Vagina (tissue), 2 donors: ENCODE measurements around the gene SLC37A1. TPM values are rescaled to one million over a fixed set of nuclear protein-coding genes. Genes with fewer than 3 reads are reported as not detected.

ENCODE experiments used
- DNase-seq, 2 donors: peaks; one replicate each; pipeline ENCODE4 v3.0.0-alpha.2; 2017; ENCODE audit errors: extremely low spot score in 2 of 2
- H3K27ac ChIP-seq: fragments of 200-600 bp; sonication (generic); one replicate; pipeline ENCODE4 v1.5.1; 2019
- H3K27me3 ChIP-seq: fragments of 200-600 bp; sonication (generic); one replicate; pipeline ENCODE4 v1.5.1; 2019
- H3K36me3 ChIP-seq, 2 donors: fragments of 200-600 bp; sonication (generic); one replicate each; pipeline ENCODE4 v1.5.1; 2017 to 2019
- H3K4me1 ChIP-seq: fragments of 200-600 bp; sonication (generic); one replicate; pipeline ENCODE4 v1.5.1; 2019
- H3K4me3 ChIP-seq, 2 donors: fragments of 200-600 bp; sonication (generic); 1 replicate in 1 of 2; 2 replicates in 1 of 2; pipeline ENCODE4 v1.5.1; 2016 to 2019
- H3K9me3 ChIP-seq: fragments of 200-600 bp; sonication (generic); one replicate; pipeline ENCODE4 v1.5.1; 2019
- CTCF ChIP-seq, 3 experiments: fragments of 450-650 bp in 2 of 3; fragments of 200-600 bp in 1 of 3; sonication (generic) in 1 of 3; IDR thresholded peaks; one replicate each; pipeline ENCODE4 v1.5.1; 2017 to 2019; ENCODE audit warnings: antibody characterized with exemption in 3 of 3, mild to moderate bottlenecking in 2 of 3, moderate library complexity in 2 of 3
- POLR2A ChIP-seq, 2 donors: fragments of 450-650 bp; IDR thresholded peaks; one replicate each; pipeline ENCODE4 v1.6.1; 2017; ENCODE audit warnings: antibody characterized with exemption in 2 of 2, mild to moderate bottlenecking in 2 of 2, moderate library complexity in 2 of 2
- POLR2AphosphoS5 ChIP-seq, 2 donors: sonication (generic); formaldehyde crosslinking; IDR thresholded peaks; one replicate each; pipeline ENCODE4 v1.9.0; 2017; ENCODE audit warnings: antibody characterized with exemption in 2 of 2, mild to moderate bottlenecking in 2 of 2, low read depth in 1 of 2; ENCODE audit not compliant: insufficient read depth in 1 of 2
- intact Hi-C: fragments of 100-400 bp; cut with DNase I; formaldehyde crosslinking; loops from one replicate; pipeline ENCODE4 v1.15.1; 2023
- total RNA-seq: library from RNA; depleted of rRNA; stranded (reverse); fragments of >200 nt; gene quantifications from one replicate; pipeline ENCODE4 v1.2.3, GENCODE V29; 2016

SLC37A1 gene
- total RNA-seq, 1 donor from 2014 or later, result 11.8 TPM

- intact Hi-C loops, result no loop called here
- Histone ChIP-seq H3K27me3 (no peaks in the 10 kb centered on the region), H3K27ac (no peak overlapping the region), H3K36me3 (no peaks in the 10 kb centered on the region), H3K4me1 (no peaks in the 10 kb centered on the region), H3K4me3 (no peak overlapping the region), H3K9me3 (no peaks in the 10 kb centered on the region)
- no peak for TF ChIP-seq POLR2A (IDR thresholded peaks at IDR 0.05)
- TF ChIP-seq POLR2AphosphoS5 (IDR thresholded peaks at IDR 0.05; ENCODE audit: insufficient read depth in 1 of 2, low read depth in 1 of 2), result no peak
- TF ChIP-seq CTCF (IDR thresholded peaks at IDR 0.05), result no peak
- no peak for DNase-seq
Observed at GRCh38 chr21:42618707-42619102, 105.1 kb downstream of the SLC37A1 start.

- Histone ChIP-seq H3K27me3 (no peaks in the 10 kb centered on the region), H3K9me3 (no peaks in the 10 kb centered on the region), H3K4me3 (no peak overlapping the region), H3K36me3 (no peaks in the 10 kb centered on the region), H3K27ac (no peak overlapping the region), H3K4me1 (no peaks in the 10 kb centered on the region)
- intact Hi-C loops, result no loop called here
- TF ChIP-seq POLR2AphosphoS5 (IDR thresholded peaks at IDR 0.05; ENCODE audit: insufficient read depth in 1 of 2, low read depth in 1 of 2) (no peak), POLR2A (IDR thresholded peaks at IDR 0.05) (no peak), CTCF (IDR thresholded peaks at IDR 0.05) (no peak)
- no peak for DNase-seq
Observed at GRCh38 chr21:42619166-42619565, 105.5 kb downstream of the SLC37A1 start.

- TF ChIP-seq POLR2AphosphoS5 (IDR thresholded peaks at IDR 0.05; ENCODE audit: insufficient read depth in 1 of 2, low read depth in 1 of 2), result no peak
- no peak for TF ChIP-seq POLR2A (IDR thresholded peaks at IDR 0.05)
- TF ChIP-seq CTCF (IDR thresholded peaks at IDR 0.05), result no peak
- intact Hi-C loops, result no loop called here
- Histone ChIP-seq H3K27ac (no peak overlapping the region), H3K4me1 (no peaks in the 10 kb centered on the region), H3K4me3 (no peak overlapping the region), H3K27me3 (no peaks in the 10 kb centered on the region), H3K9me3 (no peaks in the 10 kb centered on the region), H3K36me3 (no peaks in the 10 kb centered on the region)
- no peak for DNase-seq
Observed at GRCh38 chr21:42619841-42620240, 106.2 kb downstream of the SLC37A1 start.

- Histone ChIP-seq H3K9me3 (no peaks in the 10 kb centered on the region), H3K27ac (no peak overlapping the region), H3K36me3 (no peaks in the 10 kb centered on the region), H3K27me3 (no peaks in the 10 kb centered on the region), H3K4me3 (no peak overlapping the region), H3K4me1 (no peaks in the 10 kb centered on the region)
- no peak for DNase-seq
- TF ChIP-seq POLR2A (IDR thresholded peaks at IDR 0.05) (no peak), CTCF (IDR thresholded peaks at IDR 0.05) (no peak), POLR2AphosphoS5 (IDR thresholded peaks at IDR 0.05; ENCODE audit: insufficient read depth in 1 of 2, low read depth in 1 of 2) (no peak)
- intact Hi-C loops, result no loop called here
Observed at GRCh38 chr21:42621166-42621818, 107.6 kb downstream of the SLC37A1 start.

- no peaks in the 10 kb centered on the region for H3K27me3 ChIP-seq
- no peak overlapping the region for H3K27ac ChIP-seq
Observed at GRCh38 chr21:42621819-42622177, 108.1 kb downstream of the SLC37A1 start.

More at GRCh38 chr21:42621819-42622177, 108.1 kb downstream of the SLC37A1 start:
- intact Hi-C loops, result no loop called here
- no peaks in the 10 kb centered on the region for H3K4me1 ChIP-seq
- no peaks in the 10 kb centered on the region for H3K9me3 ChIP-seq
- H3K36me3 ChIP-seq, result no peaks in the 10 kb centered on the region
- DNase-seq, result no peak
- TF ChIP-seq POLR2A (IDR thresholded peaks at IDR 0.05) (no peak), CTCF (IDR thresholded peaks at IDR 0.05) (no peak), POLR2AphosphoS5 (IDR thresholded peaks at IDR 0.05; ENCODE audit: insufficient read depth in 1 of 2, low read depth in 1 of 2) (no peak)
- no peak overlapping the region for H3K4me3 ChIP-seq
